ENCODE data around the gene CCDC175.

The CCDC175 gene

GRCh38 chr14:59576332-59577294, at the start of gene CCDC175:
TSS of gene CCDC175 (minus strand) at chr14:59576812. CDS start at chr14:59576775, 37 bp downstream.
- peak within 1 kb of the TSS; percentile 64 for H3K4me3 Mint-ChIP-seq
- no peaks in the 10 kb centered on the region for H3K9me3 Mint-ChIP-seq
- H3K36me3 Mint-ChIP-seq (ENCODE audit: low read depth) = no peaks in the 10 kb centered on the region
- H3K4me1 Mint-ChIP-seq (ENCODE audit: low read depth) = peaks cover 8% of the 10 kb centered on the region
- peaks cover 22% of the 10 kb centered on the region for H3K27me3 Mint-ChIP-seq
- no peak within 1 kb of the TSS for H3K27ac Mint-ChIP-seq

GRCh38 chr14:59622631-59623030, 46.0 kb upstream of the CCDC175 start:
- H3K27me3 Mint-ChIP-seq = peaks cover 27% of the 10 kb centered on the region
- no peak overlapping the region for H3K4me3 Mint-ChIP-seq
- H3K27ac Mint-ChIP-seq = no peak overlapping the region
- no peaks in the 10 kb centered on the region for H3K4me1 Mint-ChIP-seq (ENCODE audit: low read depth)
- no peaks in the 10 kb centered on the region for H3K36me3 Mint-ChIP-seq (ENCODE audit: low read depth)
- H3K9me3 Mint-ChIP-seq = no peaks in the 10 kb centered on the region

GRCh38 chr14:59619061-59619460, 42.4 kb upstream of the CCDC175 start:
- Mint-ChIP-seq H3K27ac (no peak overlapping the region), H3K9me3 (no peaks in the 10 kb centered on the region), H3K27me3 (peaks cover 21% of the 10 kb centered on the region), H3K36me3 (ENCODE audit: low read depth) (no peaks in the 10 kb centered on the region), H3K4me3 (no peak overlapping the region), H3K4me1 (ENCODE audit: low read depth) (no peaks in the 10 kb centered on the region)

GRCh38 chr14:59601056-59601455, 24.4 kb upstream of the CCDC175 start:
- Mint-ChIP-seq H3K27ac (peak overlapping the region; percentile 10), H3K9me3 (no peaks in the 10 kb centered on the region), H3K36me3 (ENCODE audit: low read depth) (no peaks in the 10 kb centered on the region), H3K4me3 (no peak overlapping the region), H3K27me3 (peaks cover 28% of the 10 kb centered on the region), H3K4me1 (ENCODE audit: low read depth) (no peaks in the 10 kb centered on the region)

- no peak overlapping the region for H3K4me3 Mint-ChIP-seq
- H3K36me3 Mint-ChIP-seq (ENCODE audit: low read depth) = no peaks in the 10 kb centered on the region
- H3K27ac Mint-ChIP-seq = peak overlapping the region; percentile 10
- H3K4me1 Mint-ChIP-seq (ENCODE audit: low read depth) = no peaks in the 10 kb centered on the region
- peaks cover 31% of the 10 kb centered on the region for H3K27me3 Mint-ChIP-seq
- no peaks in the 10 kb centered on the region for H3K9me3 Mint-ChIP-seq
Measured at GRCh38 chr14:59600211-59600945, 23.8 kb upstream of the CCDC175 start.

- Mint-ChIP-seq H3K27ac (no peak overlapping the region), H3K4me1 (ENCODE audit: low read depth) (no peaks in the 10 kb centered on the region), H3K4me3 (no peak overlapping the region), H3K36me3 (ENCODE audit: low read depth) (no peaks in the 10 kb centered on the region), H3K27me3 (peaks cover 25% of the 10 kb centered on the region), H3K9me3 (no peaks in the 10 kb centered on the region)
Measured at GRCh38 chr14:59595071-59595470, 18.5 kb upstream of the CCDC175 start.

GRCh38 chr14:59591641-59592370, 15.2 kb upstream of the CCDC175 start:
- H3K27ac Mint-ChIP-seq = no peak overlapping the region
- no peaks in the 10 kb centered on the region for H3K36me3 Mint-ChIP-seq (ENCODE audit: low read depth)
- H3K4me3 Mint-ChIP-seq = no peak overlapping the region
- no peaks in the 10 kb centered on the region for H3K9me3 Mint-ChIP-seq
- peaks cover 6% of the 10 kb centered on the region for H3K27me3 Mint-ChIP-seq
- no peaks in the 10 kb centered on the region for H3K4me1 Mint-ChIP-seq (ENCODE audit: low read depth)

GRCh38 chr14:59588101-59588500, 11.5 kb upstream of the CCDC175 start:
- no peaks in the 10 kb centered on the region for H3K27me3 Mint-ChIP-seq
- no peaks in the 10 kb centered on the region for H3K9me3 Mint-ChIP-seq
- H3K36me3 Mint-ChIP-seq (ENCODE audit: low read depth) = no peaks in the 10 kb centered on the region
- no peak overlapping the region for H3K4me3 Mint-ChIP-seq
- peaks cover 5% of the 10 kb centered on the region for H3K4me1 Mint-ChIP-seq (ENCODE audit: low read depth)
- H3K27ac Mint-ChIP-seq = no peak overlapping the region

- Mint-ChIP-seq H3K36me3 (ENCODE audit: low read depth) (no peaks in the 10 kb centered on the region), H3K27me3 (no peaks in the 10 kb centered on the region), H3K9me3 (no peaks in the 10 kb centered on the region), H3K4me1 (ENCODE audit: low read depth) (peaks cover 5% of the 10 kb centered on the region), H3K4me3 (peak overlapping the region; percentile 3), H3K27ac (no peak overlapping the region)
Measured at GRCh38 chr14:59585891-59586554, 9.4 kb upstream of the CCDC175 start.

GRCh38 chr14:59583755-59584154, 7.1 kb upstream of the CCDC175 start:
- Mint-ChIP-seq H3K4me1 (ENCODE audit: low read depth) (peaks cover 5% of the 10 kb centered on the region), H3K27ac (no peak overlapping the region), H3K36me3 (ENCODE audit: low read depth) (no peaks in the 10 kb centered on the region), H3K9me3 (no peaks in the 10 kb centered on the region), H3K4me3 (no peak overlapping the region), H3K27me3 (no peaks in the 10 kb centered on the region)

- Mint-ChIP-seq H3K27ac (no peak overlapping the region), H3K36me3 (ENCODE audit: low read depth) (no peaks in the 10 kb centered on the region), H3K9me3 (no peaks in the 10 kb centered on the region), H3K4me1 (ENCODE audit: low read depth) (peaks cover 5% of the 10 kb centered on the region), H3K4me3 (no peak overlapping the region), H3K27me3 (peaks cover 4% of the 10 kb centered on the region)
Measured at GRCh38 chr14:59582845-59583509, 6.4 kb upstream of the CCDC175 start.

GRCh38 chr14:59582161-59582560, 5.5 kb upstream of the CCDC175 start:
- Mint-ChIP-seq H3K27me3 (peaks cover 8% of the 10 kb centered on the region), H3K27ac (no peak overlapping the region), H3K4me1 (ENCODE audit: low read depth) (peaks cover 5% of the 10 kb centered on the region), H3K36me3 (ENCODE audit: low read depth) (no peaks in the 10 kb centered on the region), H3K4me3 (no peak overlapping the region), H3K9me3 (no peaks in the 10 kb centered on the region)

GRCh38 chr14:59580911-59581310, 4.3 kb upstream of the CCDC175 start:
- H3K9me3 Mint-ChIP-seq = no peaks in the 10 kb centered on the region
- no peaks in the 10 kb centered on the region for H3K36me3 Mint-ChIP-seq (ENCODE audit: low read depth)
- H3K4me3 Mint-ChIP-seq = no peak overlapping the region
- H3K27me3 Mint-ChIP-seq = peaks cover 13% of the 10 kb centered on the region
- peaks cover 9% of the 10 kb centered on the region for H3K4me1 Mint-ChIP-seq (ENCODE audit: low read depth)
- H3K27ac Mint-ChIP-seq = no peak overlapping the region

- no peaks in the 10 kb centered on the region for H3K36me3 Mint-ChIP-seq (ENCODE audit: low read depth)
- H3K9me3 Mint-ChIP-seq = no peaks in the 10 kb centered on the region
- H3K27ac Mint-ChIP-seq = no peak overlapping the region
- H3K27me3 Mint-ChIP-seq = peaks cover 34% of the 10 kb centered on the region
- H3K4me1 Mint-ChIP-seq (ENCODE audit: low read depth) = no peaks in the 10 kb centered on the region
- no peak overlapping the region for H3K4me3 Mint-ChIP-seq
Measured at GRCh38 chr14:59570122-59570521, 6.5 kb downstream of the CCDC175 start.
